GM18520 (cell line): ENCODE measurements around the gene ANKRD40CL.

Source experiments
- ATAC-seq: cut with Tn5 transposase; IDR thresholded peaks from one replicate; pipeline ENCODE4 v1.9.1; 2021; ENCODE audit not compliant: unreplicated experiment

The ANKRD40CL gene

DNA sequence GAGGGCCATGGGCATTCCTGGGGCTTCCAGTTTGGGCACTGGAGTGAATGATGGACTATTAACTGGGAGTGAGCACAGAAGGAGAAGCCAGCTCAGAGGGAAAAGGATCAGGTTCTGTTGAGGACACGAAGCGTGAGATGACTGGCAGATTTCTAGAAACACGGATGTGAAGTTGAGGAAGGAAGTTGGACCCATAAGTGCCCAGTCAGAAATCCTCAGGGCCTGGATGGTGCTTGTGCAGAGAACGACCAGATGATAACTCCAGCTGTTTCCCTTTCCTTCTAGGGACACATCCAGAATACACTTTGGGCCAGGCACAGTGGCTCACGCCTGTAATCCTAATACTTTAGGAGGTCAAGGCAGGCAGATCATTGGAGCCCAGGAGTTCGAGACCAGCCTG lies 23.3 kb upstream of the ANKRD40CL start:
- ATAC-seq = no peak

DNA sequence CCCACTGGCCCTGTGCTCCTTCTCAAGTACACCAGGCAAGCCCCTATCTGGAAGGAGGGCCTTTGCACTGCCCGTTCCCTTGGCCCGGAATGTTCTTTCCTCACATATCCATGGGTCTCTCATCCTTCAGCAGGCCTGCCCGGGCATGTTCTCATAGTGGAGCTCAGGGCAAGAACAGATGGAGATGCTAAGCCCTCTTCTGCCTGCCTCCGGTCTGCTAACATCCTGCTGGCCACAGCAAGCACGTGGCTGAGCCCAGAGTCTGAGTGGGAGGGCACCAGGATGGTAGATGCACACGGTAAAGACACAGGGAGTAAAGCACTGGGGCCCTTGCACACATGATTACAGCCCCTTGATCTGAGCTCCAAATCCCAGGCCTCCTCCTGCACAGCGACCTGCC lies 19.8 kb upstream of the ANKRD40CL start:
- ATAC-seq = no peak

DNA sequence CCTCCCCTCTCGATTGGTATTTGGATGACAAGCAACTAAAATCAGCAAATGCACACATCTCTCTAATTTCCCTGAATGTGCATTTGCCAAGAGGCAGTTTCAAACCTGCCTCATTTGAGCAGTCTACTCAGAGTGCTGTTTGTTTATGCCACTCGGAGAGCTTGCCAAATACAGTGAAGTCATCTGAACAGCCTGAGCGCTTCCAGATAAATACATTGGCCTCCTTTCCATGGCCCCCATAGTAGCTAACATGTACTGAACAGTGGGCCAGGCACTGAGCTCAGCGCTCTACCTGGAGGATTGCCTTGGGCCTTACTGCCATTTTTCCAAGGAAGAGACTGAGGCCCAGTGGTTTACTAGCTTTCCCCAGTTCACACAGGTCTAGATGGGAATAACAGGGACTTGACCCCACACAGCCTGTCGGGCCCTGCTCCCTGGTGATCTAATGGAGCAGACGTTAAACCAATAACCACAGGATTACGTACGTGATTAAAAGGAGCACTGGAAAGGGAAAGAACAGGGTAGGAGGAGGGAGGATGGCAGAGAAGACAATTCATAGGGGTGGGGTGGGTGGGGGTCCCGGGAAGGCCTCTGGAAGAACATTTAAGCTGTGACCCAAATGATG lies 18.7 kb upstream of the ANKRD40CL start:
- no peak for ATAC-seq

DNA sequence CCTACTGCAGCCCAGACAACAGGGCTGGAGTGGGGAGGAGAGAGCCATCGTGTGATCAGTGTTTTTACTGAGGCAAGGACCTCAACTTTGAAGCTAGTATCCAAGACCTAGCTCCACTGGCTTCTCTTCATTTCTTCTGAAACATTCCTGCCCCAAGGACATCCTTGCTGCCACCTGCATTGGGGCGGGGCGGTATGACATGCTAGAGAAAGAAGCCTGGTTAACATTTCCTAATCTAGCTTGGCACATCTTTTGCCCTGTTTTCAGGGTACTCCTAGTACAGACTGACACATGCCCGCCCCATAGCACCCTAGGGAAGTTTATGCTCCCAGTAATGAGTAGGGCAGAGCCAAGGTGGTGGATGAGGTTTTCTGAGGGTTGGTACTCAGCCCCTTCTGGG lies 17.8 kb upstream of the ANKRD40CL start:
- ATAC-seq = no peak

DNA sequence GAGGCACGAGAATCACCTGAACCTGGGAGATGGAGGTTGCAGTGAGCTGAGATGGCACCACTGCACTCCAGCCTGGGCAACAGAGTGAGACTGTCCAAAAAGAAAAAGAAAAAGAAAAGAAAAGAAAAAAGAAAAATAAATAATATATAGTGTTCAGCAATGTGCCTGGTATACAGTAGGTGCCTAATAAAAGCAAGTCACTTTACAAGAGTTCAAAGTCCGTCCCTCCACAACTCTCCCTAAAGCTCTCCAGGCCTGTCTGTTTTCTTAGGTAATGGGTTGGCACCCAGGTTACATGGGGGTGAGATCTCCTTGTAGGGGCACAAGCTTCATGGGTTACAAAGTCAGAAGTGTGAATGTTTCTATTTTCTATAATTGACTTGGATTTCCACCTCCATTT lies 16.6 kb upstream of the ANKRD40CL start:
- ATAC-seq = no peak

DNA sequence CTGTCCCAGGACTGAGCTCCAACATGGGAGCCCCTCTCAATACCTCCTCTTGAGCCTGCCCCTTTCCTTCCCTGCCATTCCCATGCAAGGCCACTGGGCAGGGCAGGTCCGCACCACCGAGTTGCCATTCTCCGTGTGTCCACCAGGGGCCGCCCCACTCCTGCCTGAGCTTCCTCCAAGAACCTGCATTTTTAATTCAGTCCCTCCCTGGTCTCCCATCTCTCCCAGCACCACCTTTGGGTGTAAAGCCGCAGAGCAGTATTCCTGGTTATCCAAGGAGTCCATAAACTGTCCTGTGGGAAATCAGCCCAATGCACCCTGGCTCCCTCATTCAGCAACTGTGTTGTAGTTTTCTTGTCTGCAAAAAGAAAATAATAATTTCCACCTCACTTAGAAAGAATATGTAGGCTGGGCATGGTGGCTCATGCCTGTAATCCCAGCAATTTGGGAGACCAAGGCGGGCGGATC lies 15.9 kb upstream of the ANKRD40CL start:
- ATAC-seq = no peak

DNA sequence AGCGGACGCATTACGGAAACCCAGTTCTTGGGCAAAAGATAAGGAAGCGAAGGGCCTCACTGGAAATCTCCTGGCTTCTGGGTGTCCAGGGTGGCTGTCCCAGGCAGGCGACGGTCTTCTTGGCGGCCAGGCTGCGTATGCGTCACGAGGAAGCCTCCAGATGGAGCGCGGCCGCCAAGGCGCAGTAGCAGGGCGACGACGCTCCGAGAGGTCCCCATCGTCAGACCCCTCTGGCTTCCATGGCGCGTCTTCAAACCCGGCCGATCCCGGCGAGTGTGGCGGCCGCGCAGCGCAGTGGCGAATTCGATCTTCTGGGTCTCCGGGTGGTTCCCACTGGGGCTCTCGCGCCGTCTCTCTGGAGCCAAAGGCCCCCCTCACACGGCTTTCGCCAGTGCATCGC lies 13.8 kb upstream of the ANKRD40CL start:
- no peak for ATAC-seq

DNA sequence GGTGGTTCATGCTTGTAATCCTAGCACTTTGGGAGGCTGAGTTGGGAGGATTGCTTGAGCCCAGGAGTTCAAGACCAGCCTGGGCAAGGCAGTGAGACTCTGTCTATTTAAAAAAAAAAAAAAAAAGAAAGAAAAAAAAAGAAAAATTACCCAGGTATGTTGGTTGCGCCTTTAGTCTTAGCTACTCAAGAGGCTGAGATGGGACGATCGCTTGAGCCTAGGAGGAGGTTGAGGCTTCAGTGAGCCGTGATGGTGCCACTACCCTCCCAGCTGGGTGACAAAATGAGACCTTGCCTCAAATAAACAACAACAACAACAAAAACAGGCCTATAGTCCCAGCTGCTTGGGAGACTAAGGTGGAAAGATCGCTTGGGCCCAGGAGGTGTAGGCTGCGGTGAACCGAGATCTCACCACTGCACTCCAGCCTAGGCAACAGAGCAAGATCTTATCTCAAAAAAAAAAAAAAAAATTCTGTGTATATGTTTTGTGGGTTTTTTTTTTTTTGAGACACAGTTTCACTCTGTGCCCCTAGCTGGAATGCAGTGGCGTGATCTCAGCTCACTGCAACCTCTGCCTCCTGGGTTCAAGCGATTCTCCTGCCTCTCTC lies 12.5 kb upstream of the ANKRD40CL start:
- ATAC-seq = no peak

DNA sequence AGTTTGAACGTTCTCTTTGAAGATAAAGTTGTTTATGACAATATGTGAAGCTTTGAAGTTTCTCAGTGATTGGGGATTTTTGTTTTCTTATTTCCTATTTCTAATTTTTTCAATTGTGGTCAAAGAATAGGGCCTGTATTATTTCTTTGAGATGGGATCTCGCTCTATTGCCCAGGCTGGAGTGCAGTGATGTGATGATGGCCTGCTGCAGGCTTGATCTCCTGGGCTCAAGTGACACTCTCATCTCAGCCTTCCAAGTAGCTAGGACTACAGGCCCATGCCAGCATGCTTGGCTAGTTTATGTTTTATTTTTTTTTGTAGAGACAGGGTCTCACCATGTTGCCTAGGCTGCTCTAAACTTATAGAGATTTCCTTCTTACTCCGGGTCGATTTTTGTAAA lies 11.7 kb upstream of the ANKRD40CL start:
- no peak for ATAC-seq

DNA sequence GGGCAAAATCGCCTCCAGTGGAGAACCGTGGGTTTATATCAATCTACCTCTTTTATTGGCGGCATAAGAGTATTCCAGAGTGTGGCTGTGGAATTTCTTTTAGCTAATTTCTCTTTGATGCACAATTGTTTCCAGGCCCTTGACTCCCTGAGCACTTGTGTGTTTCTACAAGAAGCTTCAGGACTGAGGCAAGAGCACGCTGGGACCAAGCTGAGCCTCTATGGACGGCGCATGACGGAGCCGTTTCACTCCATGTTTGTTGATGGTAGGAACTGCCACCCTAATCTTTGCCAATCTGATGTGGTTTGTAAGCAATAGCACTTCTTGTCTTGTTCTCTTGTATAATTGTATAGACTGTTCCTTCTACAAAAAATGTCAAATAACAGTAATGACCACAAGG lies 11.2 kb upstream of the ANKRD40CL start:
- no peak for ATAC-seq

DNA sequence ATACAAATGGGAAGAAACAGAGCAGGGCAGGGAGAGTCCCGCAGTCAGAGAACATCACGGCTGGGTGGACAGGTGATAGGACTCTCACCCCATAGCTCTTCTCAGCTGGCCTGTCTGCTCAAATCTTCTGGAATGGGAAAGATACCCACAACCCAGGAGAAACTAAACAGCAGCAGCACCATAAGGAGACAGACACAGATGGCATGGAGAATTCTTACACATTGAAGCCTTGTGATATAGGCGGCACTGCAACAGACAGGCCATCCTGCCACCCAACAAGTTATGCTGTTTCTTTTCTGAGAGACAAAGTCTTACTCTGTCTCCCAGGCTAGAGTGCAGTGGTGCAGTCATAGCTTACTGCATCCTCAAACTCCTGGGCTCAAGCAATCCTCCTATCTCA lies 8.6 kb upstream of the ANKRD40CL start:
- ATAC-seq = no peak

DNA sequence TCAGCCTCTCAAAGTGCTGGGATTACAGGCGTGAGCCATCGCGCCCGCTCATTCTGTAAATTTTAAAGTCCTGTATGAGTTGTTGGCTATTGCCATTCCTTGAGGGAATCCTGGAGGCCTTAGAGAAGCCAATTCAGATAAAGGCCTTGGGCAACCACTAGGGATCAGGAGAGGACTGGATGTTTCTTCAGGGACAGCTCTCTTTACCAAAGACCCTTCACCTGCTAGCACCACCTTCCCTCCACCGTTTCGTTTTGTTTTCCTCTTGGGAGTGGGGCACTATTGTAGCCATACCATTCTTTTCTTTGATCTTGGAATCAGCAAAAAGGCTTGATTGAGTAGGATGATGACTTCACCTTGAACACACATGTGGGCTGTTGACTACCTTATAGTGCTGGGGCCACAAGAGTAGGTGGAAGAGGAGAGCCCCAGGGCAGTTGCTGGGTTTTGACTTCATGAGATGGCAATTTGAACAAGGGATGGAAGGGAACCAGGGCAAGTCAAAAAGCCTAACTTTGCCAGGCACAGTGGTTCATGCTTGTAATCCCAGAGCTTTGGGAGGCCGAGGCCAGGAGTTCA lies 7.0 kb upstream of the ANKRD40CL start:
- ATAC-seq = no peak

DNA sequence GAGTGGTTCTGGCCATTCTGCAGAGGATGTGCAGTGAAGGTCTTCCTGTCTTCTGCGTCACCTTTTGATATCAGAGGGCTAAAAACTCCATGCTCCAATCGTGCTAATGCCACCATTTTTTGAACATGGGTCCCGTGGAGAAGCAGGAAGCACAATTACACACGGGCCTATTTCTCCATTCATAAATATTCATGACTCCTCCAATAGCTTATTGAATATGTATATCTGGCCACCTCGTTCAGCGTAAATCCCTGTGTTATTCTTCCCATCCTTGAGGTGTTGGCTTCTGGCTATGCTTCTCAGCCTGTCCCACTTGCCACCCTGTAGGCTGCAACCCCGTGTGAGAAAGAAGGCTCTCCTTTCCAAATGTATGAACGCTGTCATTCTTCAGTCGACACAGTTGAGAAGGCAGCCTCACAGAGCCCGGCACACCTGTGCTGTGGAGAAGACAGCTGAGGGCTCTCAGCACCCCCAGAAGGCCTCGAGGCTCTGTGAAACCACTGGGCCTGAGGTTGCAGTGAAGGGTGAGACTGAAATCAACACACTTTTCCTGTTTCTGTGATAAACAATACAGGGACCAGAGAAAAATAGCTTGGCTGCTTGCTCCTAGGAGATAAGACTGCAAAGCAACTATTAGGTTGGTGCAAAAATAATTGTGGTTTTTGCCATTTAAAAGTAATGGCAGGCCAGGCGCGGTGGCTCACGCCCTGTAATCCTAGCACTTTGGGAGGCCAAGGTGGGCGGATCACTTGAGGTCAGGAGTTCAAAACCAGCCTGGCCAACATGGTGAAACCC lies 4.9 kb upstream of the ANKRD40CL start:
- no peak for ATAC-seq

DNA sequence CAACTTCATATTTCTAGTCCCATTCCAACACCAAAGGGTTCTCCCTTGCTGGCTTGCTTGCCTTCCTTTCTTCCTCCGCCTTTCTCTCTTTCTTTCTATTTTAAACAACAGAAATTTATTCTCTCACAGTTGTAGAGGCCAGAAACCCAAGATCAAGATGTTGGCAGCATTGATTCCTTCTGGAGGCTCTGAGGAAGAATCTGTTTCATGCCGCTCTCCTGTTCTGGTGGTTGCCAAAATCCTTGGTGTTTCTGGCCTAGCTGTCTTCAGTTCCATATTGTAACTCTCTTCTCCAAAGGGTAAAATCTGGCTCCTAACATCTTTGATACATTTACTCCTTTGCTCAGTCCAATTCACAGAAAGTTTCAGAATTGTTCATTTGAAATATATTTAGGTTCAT lies 3.0 kb upstream of the ANKRD40CL start:
- no peak for ATAC-seq

DNA sequence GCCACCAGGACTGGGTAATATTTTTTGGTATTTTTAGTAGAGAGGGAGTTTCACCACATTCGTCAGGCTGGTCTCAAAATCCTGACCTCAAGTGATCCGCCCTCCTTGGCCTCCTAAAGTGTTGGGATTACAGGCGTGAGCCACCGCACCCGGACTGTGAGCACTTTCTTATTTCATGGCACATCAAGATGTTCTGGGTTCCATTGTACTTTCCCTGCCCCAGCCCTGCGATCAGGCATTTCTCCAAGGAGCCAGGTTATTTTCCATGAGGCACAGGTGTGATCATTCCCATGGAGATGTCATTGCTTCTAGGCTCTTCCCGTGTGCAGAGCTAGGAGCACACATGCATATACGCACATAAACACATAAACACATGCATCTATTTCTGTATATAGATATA lies 2.6 kb upstream of the ANKRD40CL start:
- no peak for ATAC-seq

DNA sequence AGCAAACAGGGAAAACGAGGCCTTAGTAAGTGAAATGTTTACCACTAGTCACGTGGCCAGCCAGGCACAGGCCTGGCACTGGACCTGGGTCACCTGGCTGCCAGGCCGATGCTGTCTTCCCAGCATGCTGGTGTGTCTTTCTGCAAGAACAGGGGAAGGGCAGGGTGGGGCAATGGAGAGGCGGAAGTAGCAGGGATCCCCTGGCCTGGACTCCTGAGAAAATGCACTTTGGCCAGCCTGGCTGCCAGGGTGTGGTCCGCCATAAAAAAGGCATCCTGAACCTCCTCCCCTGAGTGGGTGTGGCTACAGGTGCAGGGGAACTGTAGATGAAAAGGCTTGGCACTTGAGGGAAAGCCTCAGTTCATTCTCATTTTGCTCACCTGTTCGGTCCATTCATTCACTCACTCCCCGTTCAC lies 1.0 kb upstream of the ANKRD40CL start:
- ATAC-seq = no peak

DNA sequence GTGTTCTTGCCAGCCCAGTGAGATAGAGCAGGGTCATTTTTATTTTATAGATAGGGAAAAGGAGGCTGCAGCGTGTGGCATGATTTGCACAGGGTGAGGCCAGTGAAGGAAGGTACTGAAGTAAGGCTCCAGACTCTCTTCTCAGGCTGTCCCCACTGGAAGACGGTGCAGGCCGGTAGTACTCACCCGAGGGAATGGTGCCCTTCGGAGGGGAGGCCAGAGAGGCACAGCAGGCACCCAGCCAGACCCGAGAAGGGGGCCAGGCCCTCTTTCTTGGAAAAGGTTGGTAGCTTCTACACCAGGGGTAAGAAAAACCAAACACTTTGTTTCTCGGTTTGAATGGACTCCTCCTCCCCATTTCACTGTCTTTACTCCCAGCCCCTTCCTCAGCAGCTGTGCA lies 288 bp downstream of the ANKRD40CL start:
- ATAC-seq = no peak

DNA sequence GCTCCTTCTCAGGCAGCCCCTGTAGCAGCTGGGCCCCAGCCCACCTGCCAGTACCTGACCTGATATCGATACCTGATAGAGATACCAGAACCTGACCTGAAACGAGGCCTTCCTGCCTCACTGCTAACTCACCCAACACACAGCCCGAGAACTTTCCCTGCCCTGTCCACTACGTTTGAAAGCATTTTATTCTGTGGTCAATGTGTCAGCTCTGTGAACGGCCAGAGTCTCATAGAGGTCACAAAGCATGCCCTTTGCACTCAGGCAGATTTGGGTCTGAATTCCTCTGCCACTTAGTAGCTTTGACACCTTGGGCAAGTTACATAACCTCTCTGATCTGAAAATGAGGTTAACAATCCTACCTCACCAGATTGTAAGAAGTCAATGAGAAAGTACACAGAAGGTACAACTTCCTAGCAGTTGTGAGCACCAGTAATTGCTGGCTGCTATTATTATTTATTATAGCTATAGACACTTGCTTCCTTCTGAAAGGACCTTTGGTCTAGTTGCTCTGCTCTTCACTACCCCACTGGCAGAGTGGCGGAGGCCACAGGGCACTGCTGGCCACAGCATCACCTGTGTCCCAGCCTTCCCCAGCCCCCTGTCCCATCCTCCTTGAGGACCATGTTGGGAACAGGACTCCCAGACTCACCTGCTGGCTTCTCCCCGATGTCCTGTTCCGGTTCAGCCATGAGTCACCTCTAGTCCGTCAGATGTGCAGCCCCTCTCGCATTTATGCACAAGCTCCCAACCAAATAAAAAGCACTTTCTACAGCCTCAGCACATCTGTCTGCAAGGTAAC lies 895 bp downstream of the ANKRD40CL start:
- no peak for ATAC-seq

DNA sequence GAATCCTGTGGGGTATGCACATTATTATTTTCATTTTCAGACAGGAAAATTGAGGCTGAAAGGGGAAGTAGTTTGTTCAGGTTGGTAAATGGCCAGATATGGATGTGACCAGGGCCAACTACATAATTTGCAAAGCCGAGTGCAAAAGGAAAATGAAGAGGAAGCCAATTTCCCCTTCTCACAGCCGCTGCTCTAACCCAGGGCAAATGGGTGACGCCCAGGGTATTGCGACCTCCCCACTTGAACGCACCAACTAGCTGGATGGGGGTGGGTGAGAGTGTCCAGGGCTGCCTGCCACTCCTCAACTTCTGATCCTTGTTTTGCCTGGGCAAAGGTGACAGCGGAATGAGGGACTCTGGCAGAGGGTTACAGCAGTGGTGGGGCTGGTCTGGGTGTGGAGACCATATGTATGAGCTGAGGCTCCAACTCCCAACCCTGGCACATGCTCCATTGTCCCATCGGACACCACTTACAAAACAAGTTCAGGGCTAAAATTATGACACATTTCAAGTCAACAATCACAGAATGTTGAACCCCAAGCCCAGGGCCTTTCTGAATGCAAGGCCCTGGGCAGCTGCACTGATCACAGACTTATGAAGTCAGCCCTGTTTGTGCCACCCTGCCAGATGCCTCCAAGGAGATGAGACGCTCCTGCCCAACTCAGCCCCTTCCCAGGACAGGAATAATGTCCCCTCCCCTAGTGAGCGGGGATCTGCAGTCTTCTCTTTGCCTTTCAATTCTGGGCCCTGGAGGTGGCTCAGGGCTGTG lies 1.7 kb downstream of the ANKRD40CL start:
- ATAC-seq = no peak

DNA sequence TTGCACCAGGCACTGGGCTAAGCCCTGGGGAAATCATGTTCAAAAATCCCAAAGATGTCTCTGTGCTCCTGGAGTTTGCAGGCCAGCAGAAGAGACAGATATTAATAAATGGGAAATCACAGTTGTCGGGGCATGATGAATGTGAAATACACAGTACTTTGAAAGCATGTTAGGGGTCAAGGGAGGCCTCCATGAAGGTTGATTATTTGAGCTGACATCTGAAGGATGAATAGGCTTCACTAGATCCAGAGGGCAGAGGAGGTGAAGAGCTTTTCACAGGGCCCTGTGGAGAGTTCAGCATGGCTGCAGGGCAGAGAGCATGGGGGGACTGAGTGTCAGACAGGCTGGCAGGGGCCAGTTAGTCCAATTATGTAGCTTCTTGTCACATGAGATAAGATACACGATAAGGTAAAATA lies 2.6 kb downstream of the ANKRD40CL start:
- no peak for ATAC-seq
